HCT116 (cell line): ENCODE data around the gene PRORP. TPM values are rescaled to one million over a fixed set of nuclear protein-coding genes. Genes with fewer than 3 reads are reported as not detected.

Experiments
- ATAC-seq: fragments of 200-7000 bp; cut with Tn5 transposase; 2 replicates; pipeline ENCODE4 v1.9.1; 2020; ENCODE audit warnings: mild to moderate bottlenecking, moderate library complexity
- BruUV-seq: library from RNA; stranded (reverse); fragments of 400-500 nt; replicated peaks from 2 replicates; lab custom pipeline; 2021; lab: Mats Ljungman, UMichigan
- CTCF ChIA-PET: fragments of 300-600 bp; sonication (Branson Sonifier 250); formaldehyde crosslinking; loops from one replicate; lab custom pipeline; 2021; ENCODE audit warnings: antibody characterized with exemption; lab: Charles Lee
- POLR2A ChIA-PET: fragments of 300-600, 350-600 bp; sonication (Branson Sonifier 250); formaldehyde crosslinking; loops from one replicate; lab custom pipeline; 2021; ENCODE audit warnings: antibody characterized with exemption; lab: Charles Lee
- RAD21 ChIA-PET, 2 experiments: fragments of 300-600 bp; sonication (Branson Sonifier 250); formaldehyde crosslinking; loops; one replicate each; lab custom pipeline; 2023; ENCODE audit warnings: low total read pairs in 2 of 2; ENCODE audit not compliant: uncharacterized antibody in 2 of 2, unreplicated experiment in 2 of 2, low non-redundant PET in 1 of 2; lab: Charles Lee
- DNase-seq: peaks from one replicate; pipeline ENCODE4 v3.0.0-alpha.2; 2010; ENCODE audit warnings: low read depth, low spot score
- H2AFZ ChIP-seq: fragments of 200-600 bp; shearing (Covaris generic), sonication (generic); 2 replicates; pipeline ENCODE4 v1.6.1; 2017; ENCODE audit warnings: low read depth, mixed run types, mixed read lengths, antibody characterized with exemption, low read length; ENCODE audit not compliant: poor library complexity, severe bottlenecking
- H3K27ac ChIP-seq: 2 replicates; pipeline ENCODE4 v1.5.1; 2012; ENCODE audit warnings: low read depth, low read length
- H3K27me3 ChIP-seq: fragments of 200-600 bp; sonication (generic); 2 replicates; pipeline ENCODE4 v1.6.1; 2016; ENCODE audit warnings: mixed run types, low read length, mixed read lengths; ENCODE audit not compliant: insufficient read depth
- H3K36me3 ChIP-seq, 2 experiments: fragments of 200-500 bp in 1 of 2; fragments of 200-600 bp in 1 of 2; sonication (Bioruptor generic) in 1 of 2; sonication (generic) in 1 of 2; 2 replicates each; pipeline versions ENCODE4 v1.5.1 to v1.6.1; 2014 to 2016; ENCODE audit warnings: low read length in 2 of 2, inconsistent platforms in 1 of 2, mixed read lengths in 1 of 2, mixed run types in 1 of 2; ENCODE audit not compliant: insufficient read depth in 2 of 2, control insufficient read depth in 1 of 2
- H3K4me1 ChIP-seq, 2 experiments: fragments of 200-600 bp in 1 of 2; sonication (generic) in 1 of 2; 2 replicates each; pipeline versions ENCODE4 v1.5.1 to v1.6.1; 2012 to 2017; ENCODE audit warnings: low read length in 2 of 2, inconsistent platforms in 1 of 2, mild to moderate bottlenecking in 1 of 2, mixed read lengths in 1 of 2, mixed run types in 1 of 2, moderate library complexity in 1 of 2; ENCODE audit not compliant: insufficient read depth in 2 of 2, control insufficient read depth in 1 of 2
- H3K4me2 ChIP-seq: fragments of 200-600 bp; sonication (generic); 2 replicates; pipeline ENCODE4 v1.6.1; 2017; ENCODE audit warnings: mixed run types, low read length, mixed read lengths
- H3K4me3 ChIP-seq, 2 experiments: fragments of 200-600 bp in 1 of 2; sonication (generic) in 1 of 2; replicated peaks in 1 of 2; 2 replicates each; pipeline ENCODE4 v1.5.1; 2011 to 2016; ENCODE audit warnings: low read length in 2 of 2, control low read depth in 1 of 2, low read depth in 1 of 2, mild to moderate bottlenecking in 1 of 2, mixed read lengths in 1 of 2, mixed run types in 1 of 2
- H3K79me2 ChIP-seq: fragments of 200-600 bp; sonication (generic); 2 replicates; pipeline ENCODE4 v1.6.1; 2017; ENCODE audit warnings: mild to moderate bottlenecking, mixed run types, low read length, moderate library complexity, mixed read lengths; ENCODE audit not compliant: insufficient read depth
- H3K9ac ChIP-seq: fragments of 200-600 bp; sonication (generic); 2 replicates; pipeline ENCODE4 v1.6.1; 2016; ENCODE audit warnings: low read length, mixed read lengths
- H3K9me2 ChIP-seq: fragments of 200-600 bp; sonication (generic), shearing (Covaris generic); 2 replicates; pipeline ENCODE4 v1.6.1; 2017; ENCODE audit warnings: mixed run types, mild to moderate bottlenecking, moderate library complexity; ENCODE audit not compliant: insufficient read depth
- H3K9me3 ChIP-seq, 2 experiments: fragments of 200-500 bp in 1 of 2; fragments of 200-600 bp in 1 of 2; sonication (Bioruptor generic) in 1 of 2; sonication (generic) in 1 of 2; 2 replicates each; pipeline ENCODE4 v1.6.1; 2014 to 2017; ENCODE audit warnings: low read length in 2 of 2, mixed read lengths in 2 of 2, inconsistent platforms in 1 of 2, low read depth in 1 of 2, mild to moderate bottlenecking in 1 of 2, mixed run types in 1 of 2, moderate library complexity in 1 of 2; ENCODE audit not compliant: control insufficient read depth in 1 of 2, insufficient read depth in 1 of 2
- H4K20me1 ChIP-seq: fragments of 200-600 bp; sonication (generic), shearing (Covaris generic); 2 replicates; pipeline ENCODE4 v1.6.1; 2017; ENCODE audit warnings: mixed run types, mild to moderate bottlenecking, moderate library complexity; ENCODE audit not compliant: insufficient read depth
- CTCF ChIP-seq, 3 experiments: fragments of 200-600 bp in 1 of 3; sonication (generic) in 1 of 3; IDR thresholded peaks in 2 of 3; conservative IDR thresholded peaks in 1 of 3; 2 replicates each; pipeline ENCODE4 v1.5.1; 2012 to 2017; ENCODE audit warnings: low read depth in 2 of 3, low read length in 2 of 3, antibody characterized with exemption in 1 of 3, borderline replicate concordance in 1 of 3, control low read depth in 1 of 3, mild to moderate bottlenecking in 1 of 3, mixed read lengths in 1 of 3, mixed run types in 1 of 3, moderate library complexity in 1 of 3; ENCODE audit not compliant: insufficient read depth in 1 of 3
- RAD21 ChIP-seq: IDR thresholded peaks from 2 replicates; pipeline ENCODE4 v1.6.1; 2012; ENCODE audit warnings: low read depth, mild to moderate bottlenecking
- SRF ChIP-seq: IDR thresholded peaks from 2 replicates; pipeline ENCODE4 v1.6.1; 2012; ENCODE audit warnings: low read depth
- ZNF274 ChIP-seq: fragments of 200-500 bp; sonication (Bioruptor generic); IDR thresholded peaks from 2 replicates; pipeline ENCODE4 v1.6.1; 2014; ENCODE audit warnings: mild to moderate bottlenecking, low read depth, low read length, inconsistent platforms
- intact Hi-C: fragments of 100-400 bp; cut with micrococcal nuclease; formaldehyde crosslinking; loops from 2 replicates; pipeline ENCODE4 v1.10.0; 2022
- total RNA-seq: library from RNA; stranded (reverse); gene quantifications from one replicate; pipeline ENCODE4 v1.2.1, GENCODE V29; 2021; ENCODE audit not compliant: unreplicated experiment

Gene PRORP
- total RNA-seq, 1 experiment from 2014 or later = 28.0 TPM

GRCh38 chr14:35133542-35134328 is 11.4 kb downstream of the PRORP start:
- POLR2A ChIA-PET = no interaction called here
- ATAC-seq = no peak

More at GRCh38 chr14:35133542-35134328, 11.4 kb downstream of the PRORP start:
- Histone ChIP-seq H3K9me3 (no peaks in the 10 kb centered on the region), H3K4me2 (no peak overlapping the region), H4K20me1 (no peaks in the 10 kb centered on the region), H3K27me3 (no peaks in the 10 kb centered on the region), H3K27ac (no peak overlapping the region), H3K9ac (no peak overlapping the region), H3K79me2 (peaks cover 13% of the 10 kb centered on the region; the same call in 1 of the 2 replicates), H3K36me3 (peaks cover 0 to 4% of the 10 kb centered on the region in 2 experiments; a peak in 1 of 4 replicates), H3K4me3 (no peak overlapping the region), H3K4me1 (no peaks in the 10 kb centered on the region), H3K9me2 (no peaks in the 10 kb centered on the region), H2AFZ (no peak overlapping the region)
- RAD21 ChIA-PET = no interaction called here
- CTCF ChIA-PET = interaction anchor here (1.2 kb wide), 1 partner anchor 12 kb away, joined by 3 read pairs; no protein-coding TSS in a partner anchor
- 0 out of 2 replicates have a peak, but pooled peaks have one; percentile 9 for TF ChIP-seq RAD21
- TF ChIP-seq CTCF (IDR thresholded peaks at IDR 0.05 in 2 of 3, conservative IDR thresholded peaks at IDR 0.05 in 1 of 3; ENCODE audit: borderline replicate concordance in 1 of 3, insufficient read depth in 1 of 3, low read depth in 2 of 3, low read length in 2 of 3) = no peak
- no peak for TF ChIP-seq ZNF274
- no peak for TF ChIP-seq SRF
- DNase-seq = no peak
- intact Hi-C loops = no loop called here
- BruUV-seq = no TSS peak
